ENCODE measurements around the gene TAS1R2.

DNA sequence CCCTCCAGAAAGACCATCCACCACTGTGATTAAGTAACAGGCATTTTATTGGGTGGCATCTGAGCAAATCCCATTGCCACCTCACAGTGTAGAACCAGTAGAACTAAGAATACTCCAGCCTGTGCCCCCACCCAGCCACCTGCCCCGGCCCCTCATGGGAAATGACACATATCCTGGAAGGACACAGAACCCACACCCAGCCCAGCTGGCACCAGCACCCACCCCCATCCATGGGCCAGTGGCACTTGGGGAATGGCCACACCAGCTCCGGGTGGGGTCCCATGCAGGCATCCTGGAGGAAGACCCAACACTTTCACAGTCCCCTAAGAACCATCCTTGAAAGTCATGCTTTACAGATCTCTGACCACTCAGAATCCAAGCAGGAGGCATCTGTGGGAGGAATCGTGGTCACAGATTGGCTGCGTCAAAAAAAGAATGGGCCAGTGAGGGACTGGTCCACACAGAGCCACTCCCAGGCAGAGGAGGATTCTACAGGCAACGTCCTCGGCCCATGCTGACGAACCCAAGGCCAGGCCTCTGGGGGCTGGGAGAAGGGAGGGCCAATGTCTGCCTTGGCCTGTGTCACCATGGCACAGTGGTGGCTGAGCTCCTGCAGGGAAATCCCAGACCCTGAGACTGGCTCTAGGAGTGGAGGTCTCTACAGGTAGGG, 12.1 kb upstream of the TAS1R2 start:
- TF ChIP-seq CTCF (IDR thresholded peaks at IDR 0.05) (no peak), POLR2AphosphoS5 (IDR thresholded peaks at IDR 0.05) (no peak), POLR2A (IDR thresholded peaks at IDR 0.05) (no peak)

All from prostate gland (tissue), 2 donors.